A172 (cell line): Measurements from ENCODE around the gene XPO5. TPM values are rescaled to one million over a fixed set of nuclear protein-coding genes. Genes with fewer than 3 reads are reported as not detected.

ENCODE experiments used
- DNase-seq: peaks from one replicate; pipeline ENCODE4 v3.0.0-alpha.2; 2015; ENCODE audit warnings: low spot score
- total RNA-seq: library from RNA; depleted of rRNA; stranded (reverse); fragments of >200 nt; shearing (Covaris generic); gene quantifications from 2 replicates; pipeline ENCODE4 v1.2.3, GENCODE V29; 2014

XPO5 gene
- total RNA-seq, 1 experiment from 2014 or later: 49.0 TPM

GRCh38 chr6:43517505-43518357 lies 58.1 kb downstream of the XPO5 start:
- DNase-seq: no peak

DNA sequence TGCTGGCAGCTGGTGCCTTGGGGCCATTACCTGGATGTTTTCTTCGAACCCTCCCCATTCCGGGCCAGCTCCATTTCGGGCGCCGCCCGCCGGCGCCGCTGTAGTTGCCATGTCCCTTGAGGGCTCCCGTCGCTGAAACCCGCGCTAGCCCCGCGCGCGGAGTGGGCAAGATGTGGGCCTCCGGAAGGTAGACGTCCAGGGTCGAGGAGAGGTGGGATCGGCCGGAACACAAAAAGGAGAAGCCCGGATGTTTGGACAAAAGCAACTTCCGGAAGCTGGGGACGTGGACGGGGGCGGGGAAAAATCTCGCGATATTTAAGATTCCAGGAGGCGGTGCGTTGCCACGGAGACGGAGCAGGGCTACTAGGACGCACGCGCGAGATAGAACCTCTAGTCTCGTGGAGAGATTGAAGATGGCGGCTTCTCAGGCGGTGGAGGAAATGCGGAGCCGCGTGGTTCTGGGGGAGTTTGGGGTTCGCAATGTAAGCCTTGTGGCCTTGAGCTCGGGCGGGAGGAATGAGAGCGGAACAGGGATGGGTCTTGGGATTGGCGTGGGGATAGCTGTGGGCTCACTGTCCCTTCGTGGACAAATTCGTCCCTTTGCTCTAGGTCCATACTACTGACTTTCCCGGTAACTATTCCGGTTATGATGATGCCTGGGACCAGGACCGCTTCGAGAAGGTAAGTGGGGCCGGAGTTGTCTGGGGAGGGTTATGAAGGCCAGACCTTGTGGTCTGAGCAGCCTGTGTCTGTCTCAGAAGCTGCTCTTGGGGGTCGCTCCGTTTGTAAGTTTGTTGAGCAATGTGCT lies 58.9 kb downstream of the XPO5 start, which contains the start of the genes POLR1C and YIPF3:
POLR1C (plus strand) TSS at position 393 of the 808 bp plus-strand sequence; CDS start at position 414, 21 bp downstream.
YIPF3 (minus strand) TSS at position 230 of the 808 bp plus-strand sequence; CDS start at position 111, 119 bp downstream.
- DNase-seq: peak; percentile 98

DNA sequence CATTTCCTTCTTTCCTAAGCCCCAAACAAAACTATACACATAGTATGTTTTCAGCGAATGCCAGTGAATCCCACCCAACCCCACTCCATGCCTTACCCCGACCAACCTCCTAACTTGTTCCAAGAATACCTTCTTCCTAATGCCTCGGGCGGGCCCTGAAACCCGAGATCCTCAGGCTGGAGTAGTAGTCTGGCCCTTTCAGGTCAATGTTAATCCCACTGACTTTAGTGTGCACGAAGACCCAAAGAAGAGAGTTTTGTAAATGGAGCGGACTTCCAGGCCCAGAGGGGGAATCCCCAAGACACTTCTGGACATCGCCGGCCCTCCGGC lies 59.5 kb downstream of the XPO5 start:
- no peak for DNase-seq

GRCh38 chr6:43515808-43516207 lies 60.0 kb downstream of the XPO5 start:
- DNase-seq: no peak

DNA sequence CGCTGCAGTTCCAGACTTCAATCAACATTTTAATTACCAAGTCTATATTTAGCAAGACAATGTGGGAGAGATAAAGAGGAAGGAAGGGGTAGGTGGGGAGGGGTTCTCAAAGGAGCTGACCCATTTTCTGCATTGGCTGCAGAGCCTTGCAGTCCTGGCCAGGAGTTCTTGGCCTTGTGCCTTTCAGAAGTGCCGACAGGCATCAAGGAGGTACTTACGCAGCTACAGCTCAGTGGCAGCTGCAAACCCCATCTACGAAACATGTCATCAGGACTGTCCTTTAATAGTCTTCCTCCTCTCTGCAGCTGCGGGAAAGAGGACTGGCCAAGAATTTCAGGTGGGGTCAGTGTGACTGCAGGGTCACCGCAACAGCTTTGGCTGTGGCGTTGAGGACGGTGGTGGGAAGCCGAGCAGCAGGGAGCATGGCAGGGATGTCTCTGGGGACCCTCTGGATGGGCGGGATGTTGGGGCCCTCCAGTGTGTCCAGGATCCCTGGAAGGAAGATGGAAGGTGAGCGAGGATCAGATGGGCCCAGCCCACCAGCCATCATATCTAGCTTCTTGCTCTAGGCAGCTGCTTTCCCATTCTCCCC lies 63.9 kb downstream of the XPO5 start:
- no peak for DNase-seq

- no peak for DNase-seq
Observed at GRCh38 chr6:43510827-43511163, 65.0 kb downstream of the XPO5 start.

DNA sequence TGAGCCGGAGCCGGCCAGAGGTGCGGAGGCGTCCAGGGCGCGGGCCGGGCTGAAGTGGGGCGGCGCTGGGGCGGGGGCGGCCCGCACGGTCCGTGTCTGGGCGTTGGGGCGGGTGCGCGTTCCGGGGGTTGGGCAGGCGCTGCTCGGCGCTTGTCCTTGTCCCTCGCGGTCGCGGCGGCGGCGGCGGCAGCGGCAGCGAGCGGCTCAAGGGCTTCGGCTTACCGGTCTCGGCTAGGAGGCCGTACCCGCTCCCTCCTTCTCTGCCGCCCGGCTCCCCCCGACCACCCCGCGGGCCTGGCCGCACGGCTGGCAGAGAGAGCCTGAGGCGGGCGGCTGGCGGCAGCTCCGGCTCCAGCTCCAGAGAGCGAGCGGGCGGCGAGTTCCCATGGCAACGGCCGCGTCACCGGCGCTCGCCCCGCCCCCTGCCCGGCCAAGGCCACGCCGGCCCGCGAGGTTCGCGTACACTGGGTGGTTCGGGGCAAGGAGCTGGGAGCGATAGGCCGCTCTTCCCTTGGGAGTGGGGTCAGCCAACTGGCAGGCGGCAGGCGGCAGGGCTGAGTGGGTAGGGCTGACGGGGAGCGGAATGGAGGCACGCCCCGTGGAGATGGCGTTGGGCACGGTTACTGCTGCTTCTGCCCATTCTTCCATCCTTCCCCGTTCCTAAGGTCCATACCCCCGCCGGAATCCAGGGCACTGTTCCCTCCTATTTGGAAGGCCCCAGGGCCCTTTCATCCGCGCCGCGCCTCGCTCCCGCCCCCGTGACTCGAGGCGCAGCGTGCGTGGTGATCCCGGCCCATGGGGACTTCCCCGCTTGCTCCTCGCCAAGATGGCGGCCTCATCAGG lies 65.6 kb downstream of the XPO5 start, which contains the start of gene LRRC73:
LRRC73 (minus strand) TSS at position 363 of the 843 bp plus-strand sequence. CDS start 561 bp downstream, outside the sequence.
- DNase-seq: peak; percentile 48

DNA sequence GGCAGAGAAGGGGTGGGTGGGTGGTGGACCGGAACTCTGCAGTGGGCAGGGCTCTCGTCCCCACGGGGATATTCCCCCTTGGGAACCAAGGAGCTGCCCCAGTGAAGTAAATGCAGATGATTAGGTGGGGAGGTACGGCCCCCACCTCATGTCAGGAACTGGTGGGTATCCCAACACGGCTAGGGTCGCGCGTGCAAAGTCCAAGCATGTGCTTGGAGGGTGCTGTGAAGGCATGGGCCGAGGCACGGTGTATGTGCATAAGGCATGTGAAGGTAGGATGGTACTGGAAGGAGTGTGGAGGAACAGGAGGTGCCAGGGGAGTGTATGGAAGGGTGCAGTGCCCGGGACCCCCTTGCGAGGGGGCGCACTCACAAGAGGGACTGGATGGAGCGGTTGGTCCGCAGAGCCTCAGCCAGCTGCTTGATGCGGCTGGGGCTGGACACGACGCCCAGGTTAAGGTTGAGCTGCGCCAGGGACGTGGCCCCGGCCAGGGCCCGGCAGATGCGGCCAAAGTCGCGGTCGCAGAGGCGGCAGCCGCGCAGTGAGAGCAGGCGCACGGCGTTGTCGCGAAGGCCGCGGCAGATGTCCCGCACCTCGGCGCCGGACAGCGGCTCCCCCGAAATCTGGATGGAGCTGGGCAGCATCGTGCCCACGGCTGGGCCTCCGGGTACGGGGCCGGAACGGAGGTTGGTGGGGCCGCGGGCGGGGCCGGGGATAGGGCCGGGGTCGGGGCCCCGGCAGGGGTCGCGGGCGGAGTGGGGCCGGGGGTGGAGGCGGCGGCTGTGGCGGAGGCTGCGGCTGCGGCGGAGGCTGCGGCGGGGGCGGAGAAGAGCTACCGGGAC lies 66.5 kb downstream of the XPO5 start:
- DNase-seq: no peak

- DNase-seq: no peak
Observed at GRCh38 chr6:43508481-43509141, 67.2 kb downstream of the XPO5 start.

GRCh38 chr6:43506667-43507471 lies 69.0 kb downstream of the XPO5 start:
- DNase-seq: peak; percentile 71

DNA sequence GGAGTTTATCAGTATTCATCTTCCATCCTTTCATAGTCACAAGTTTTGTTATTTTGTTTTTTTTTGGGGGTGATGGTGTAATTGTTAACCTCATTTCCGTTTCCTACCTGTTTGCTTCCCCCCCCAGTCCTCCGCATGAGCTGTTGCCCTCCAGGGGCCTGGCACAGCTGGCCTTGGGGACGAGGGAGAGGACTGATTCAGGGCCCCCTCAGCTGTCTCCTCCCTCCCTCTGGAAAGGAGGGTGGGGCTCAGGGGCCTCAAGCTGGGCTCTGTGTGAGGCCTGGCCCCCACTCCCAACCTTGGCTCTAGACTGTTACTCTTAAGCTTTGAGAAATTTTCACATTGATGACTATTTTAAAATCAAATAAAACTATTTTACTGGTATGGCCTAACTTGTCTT lies 69.7 kb downstream of the XPO5 start:
- no peak for DNase-seq

DNA sequence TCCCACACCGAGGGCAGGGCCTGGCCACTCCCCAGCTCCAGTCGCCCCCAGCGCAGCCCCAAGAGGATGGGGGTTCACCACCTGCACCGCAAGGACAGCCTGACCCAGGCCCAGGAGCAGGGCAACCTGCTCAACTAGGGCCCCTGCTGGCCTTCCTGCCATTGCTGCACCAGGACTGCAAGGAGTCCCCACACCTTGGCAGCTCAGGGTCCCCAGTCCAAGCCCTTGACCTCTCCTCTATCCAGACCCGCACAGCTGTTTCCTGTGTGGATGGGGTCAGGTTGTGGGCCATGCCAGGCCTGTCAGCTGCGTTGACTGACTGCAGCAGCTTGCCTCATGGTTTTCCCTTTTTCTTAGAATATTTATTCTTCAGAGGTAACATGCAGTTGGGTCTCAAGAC lies 70.1 kb downstream of the XPO5 start:
- DNase-seq: no peak

DNA sequence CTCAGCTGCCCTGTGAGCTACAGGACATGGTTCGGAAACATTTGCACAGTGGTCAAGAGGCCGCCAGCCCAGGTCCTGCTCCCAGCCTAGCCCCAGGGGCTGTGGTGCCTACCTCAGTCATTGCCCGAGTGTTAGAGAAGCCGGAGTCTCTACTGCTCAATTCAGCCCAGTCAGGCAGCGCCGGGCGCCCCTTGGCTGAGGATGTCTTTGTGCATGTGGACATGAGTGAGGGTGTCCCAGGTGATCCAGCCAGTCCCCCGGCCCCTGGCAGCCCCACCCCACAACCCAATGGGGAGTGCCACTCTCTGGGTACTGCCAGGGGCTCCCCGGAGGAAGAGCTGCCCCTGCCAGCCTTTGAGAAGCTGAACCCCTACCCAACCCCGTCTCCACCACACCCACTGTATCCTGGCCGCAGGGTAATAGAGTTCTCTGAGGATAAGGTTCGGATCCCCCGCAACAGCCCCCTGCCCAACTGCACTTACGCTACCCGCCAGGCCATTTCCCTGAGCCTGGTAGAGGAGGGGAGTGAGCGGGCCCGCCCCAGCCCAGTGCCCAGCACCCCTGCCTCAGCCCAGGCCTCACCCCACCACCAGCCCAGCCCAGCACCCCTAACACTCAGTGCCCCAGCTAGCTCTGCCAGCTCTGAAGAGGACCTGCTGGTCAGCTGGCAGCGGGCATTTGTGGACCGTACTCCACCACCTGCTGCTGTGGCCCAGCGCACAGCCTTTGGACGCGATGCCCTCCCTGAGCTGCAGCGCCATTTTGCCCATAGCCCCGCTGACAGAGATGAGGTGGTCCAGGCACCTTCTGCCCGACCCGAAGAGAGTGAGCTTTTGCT lies 70.9 kb downstream of the XPO5 start:
- no peak for DNase-seq

DNA sequence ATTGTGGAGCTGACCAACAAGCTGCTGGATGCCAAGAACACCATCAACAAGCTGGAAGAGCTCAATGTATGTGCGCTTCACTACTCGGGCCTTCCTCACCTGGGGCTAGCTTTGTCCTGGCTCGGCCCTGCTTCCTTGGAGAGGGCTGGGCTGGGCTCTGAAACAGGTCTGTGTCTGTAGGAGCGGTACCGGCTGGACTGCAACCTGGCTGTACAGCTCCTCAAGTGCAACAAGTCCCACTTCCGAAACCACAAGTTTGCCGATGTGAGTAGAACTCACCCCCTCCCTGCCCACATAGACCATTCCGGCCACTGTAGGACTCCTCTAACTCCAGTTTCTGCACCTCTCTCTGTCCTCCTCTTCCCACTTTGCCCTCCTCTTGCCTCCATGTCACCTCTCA lies 72.4 kb downstream of the XPO5 start:
- DNase-seq: no peak

DNA sequence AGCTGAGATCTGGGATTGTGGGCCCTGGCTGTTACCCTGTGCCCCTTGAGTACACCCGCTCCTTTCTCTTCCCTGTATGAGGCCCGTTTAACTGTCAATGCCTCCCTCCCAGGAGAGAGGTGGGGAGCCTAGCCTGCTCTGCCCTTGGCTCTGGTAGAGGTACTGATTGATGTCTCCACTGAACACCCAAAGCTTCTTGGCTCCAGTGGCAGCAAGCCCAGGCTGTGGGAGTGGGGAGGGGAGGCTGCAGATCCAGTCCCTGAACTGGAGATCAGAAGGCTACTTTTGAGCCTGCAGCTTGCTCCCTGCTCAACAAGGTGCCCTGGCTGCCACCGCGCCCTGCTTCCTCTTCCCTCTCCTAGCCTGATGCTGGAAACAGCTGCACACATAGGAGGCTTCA lies 73.2 kb downstream of the XPO5 start:
- no peak for DNase-seq

GRCh38 chr6:43500921-43501320 lies 74.9 kb downstream of the XPO5 start:
- no peak for DNase-seq

- DNase-seq: no peak
Observed at GRCh38 chr6:43499028-43499815, 76.6 kb downstream of the XPO5 start.
